Measurements from ENCODE around the gene FAM47E. TPM values are rescaled to one million over a fixed set of nuclear protein-coding genes. Genes with fewer than 3 reads are reported as not detected.

Gene FAM47E
- total and polyA plus RNA-seq, 2 of the 8 experiments (the other 6 are each of a cell fraction or from before 2014, with no cell fraction given): 1.3 to 1.4 TPM

DNA sequence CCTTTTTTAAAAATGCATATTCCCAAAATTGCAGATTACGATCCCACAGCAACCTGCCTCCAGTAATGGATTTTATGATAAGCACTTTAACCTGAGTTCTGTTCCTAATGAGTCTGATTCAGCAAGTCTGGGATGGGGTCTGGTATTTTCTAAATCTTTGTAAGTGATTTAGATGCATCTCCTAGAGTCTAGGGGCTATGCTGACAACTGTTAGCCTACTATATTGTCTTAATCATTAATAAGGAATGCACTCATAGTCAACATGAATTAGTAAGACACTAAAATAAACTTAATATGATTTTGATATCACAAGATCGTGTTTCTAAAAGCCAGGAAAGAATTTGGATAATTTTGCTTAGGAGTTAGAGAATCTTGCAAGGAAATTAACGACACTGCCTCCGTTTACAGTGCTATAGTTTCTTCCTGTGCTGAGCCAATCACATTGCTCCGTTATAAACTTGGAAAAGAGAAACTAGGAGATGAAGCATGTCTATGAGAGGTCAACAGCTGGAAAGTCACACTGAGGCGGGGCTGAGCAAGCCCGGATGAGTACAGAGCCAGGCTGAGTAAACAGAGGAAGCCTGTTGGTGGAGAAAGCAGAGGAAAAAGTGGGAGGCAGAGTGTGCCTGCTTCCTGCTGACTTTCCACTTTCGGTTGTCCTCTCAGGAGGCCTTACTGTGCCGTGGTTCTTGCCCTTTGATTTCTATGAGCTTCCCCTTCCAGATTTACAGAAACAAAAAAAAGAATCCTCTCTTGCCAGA lies 43.3 kb upstream of the FAM47E start:
- FAIRE-seq (no peak), DNase-seq (ENCODE audit: low read depth in 1 of 2, low spot score in 2 of 2) (no peak)
- H3K4ac ChIP-seq (replicated peaks; ENCODE audit: insufficient read length, low read depth, low read length): no peak overlapping the region
- no peaks in the 10 kb centered on the region for H3K27me3 ChIP-seq (replicated peaks in 1 of 4; ENCODE audit: control insufficient read depth in 3 of 4, extremely low read depth in 1 of 4, insufficient read depth in 3 of 4, low read length in 3 of 4)
- H3K79me1 ChIP-seq (ENCODE audit: low read depth, low read length): peaks cover 2% of the 10 kb centered on the region; the same call in 1 of the 2 replicates
- H3K4me1 ChIP-seq (replicated peaks in 1 of 4; ENCODE audit: control insufficient read depth in 3 of 4, insufficient read depth in 4 of 4, low read length in 3 of 4): peaks cover 0 to 3% (median 2%) of the 10 kb centered on the region in 4 experiments; a peak in 4 of 7 replicates
- H2BK12ac ChIP-seq (ENCODE audit: low read depth, low read length): no peak overlapping the region
- ChIA-PET POLR2A (ENCODE audit: partially characterized antibody) (no interaction called here), CTCF (ENCODE audit: partially characterized antibody) (interaction anchor here (0.6 to 3.4 kb wide), 2 partner anchors 9 to 342 kb away, joined by 3 to 14 read pairs; no protein-coding TSS in a partner anchor)
- no peak overlapping the region for H3K18ac ChIP-seq (ENCODE audit: extremely low read depth, low read length)
- no peak overlapping the region for H2AFZ ChIP-seq (ENCODE audit: low read length)
- peaks cover 0 to 4% of the 10 kb centered on the region in 2 experiments for H4K20me1 ChIP-seq (replicated peaks in 1 of 2; ENCODE audit: control insufficient read depth in 1 of 2, insufficient read depth in 2 of 2, low read length in 2 of 2)
- no peak overlapping the region for H2AK5ac ChIP-seq (ENCODE audit: low read depth, low read length)
- no peak overlapping the region for H2BK120ac ChIP-seq (replicated peaks; ENCODE audit: low read depth, low read length)
- no peak overlapping the region for H2BK5ac ChIP-seq (ENCODE audit: low read depth, low read length)
- no peak overlapping the region for H3K4me3 ChIP-seq (ENCODE audit: extremely low read depth in 1 of 4, insufficient read depth in 2 of 4, low read depth in 3 of 4, low read length in 4 of 4)
- H3K23ac ChIP-seq (ENCODE audit: insufficient read length): no peak overlapping the region
- H3K23me2 ChIP-seq (ENCODE audit: low read depth, low read length): peaks cover 6% of the 10 kb centered on the region
- no peak overlapping the region for H4K8ac ChIP-seq (ENCODE audit: extremely low read depth, insufficient read depth, low read length)
- no peak overlapping the region for H3K4me2 ChIP-seq (ENCODE audit: insufficient read depth in 1 of 2, low read depth in 2 of 2, low read length in 2 of 2)
- no peak overlapping the region for H3K14ac ChIP-seq (ENCODE audit: insufficient read length)
- H2BK20ac ChIP-seq (ENCODE audit: low read length): no peak overlapping the region
- peaks cover 0 to 36% of the 10 kb centered on the region in 2 experiments; a peak in 3 of 4 replicates for H3K79me2 ChIP-seq (ENCODE audit: control insufficient read depth in 1 of 2, insufficient read depth in 2 of 2, low read length in 2 of 2)
- no peak overlapping the region for H3K27ac ChIP-seq (ENCODE audit: low read depth, low read length)
- 86% methylated on average over 9 of the region's 9 CpGs; no CpG with 5 or more reads in 1 of the 2 experiments for WGBS, 2 experiments (ENCODE audit: extremely low coverage in 1 of 2, insufficient coverage in 1 of 2, insufficient read length in 1 of 2, insufficient replicate concordance in 2 of 2, low coverage in 1 of 2, low lambda C conversion rate in 2 of 2, missing lambda C conversion rate in 1 of 2)
- no peak overlapping the region for H4K91ac ChIP-seq (replicated peaks; ENCODE audit: insufficient read length, low read length)
- H3K9me3 ChIP-seq (ENCODE audit: insufficient read depth in 2 of 2, low read depth in 1 of 2, low read length in 1 of 2): no peaks in the 10 kb centered on the region
- H3K9ac ChIP-seq (replicated peaks in 1 of 4; ENCODE audit: extremely low read depth in 1 of 4, low read depth in 3 of 4, low read length in 3 of 4): no peak overlapping the region
- H4K5ac ChIP-seq (ENCODE audit: insufficient read length, low read depth, low read length): no peak overlapping the region
- no peak overlapping the region for H3K56ac ChIP-seq (replicated peaks; ENCODE audit: insufficient read length, low read depth, low read length)
- no peak overlapping the region for H2BK15ac ChIP-seq (ENCODE audit: low read length)
- no peaks in the 10 kb centered on the region for H3K36me3 ChIP-seq (ENCODE audit: control insufficient read depth in 2 of 4, insufficient read depth in 4 of 4, low read length in 3 of 4)
- TF ChIP-seq RAD21 (IDR thresholded peaks at IDR 0.05 in 1 of 2, conservative IDR thresholded peaks at IDR 0.05 in 1 of 2; ENCODE audit: low read depth in 2 of 2, low read length in 2 of 2): no peak

All from H1 (cell line).